NK-92 (cell line): ENCODE results near the gene TMEM91.

ENCODE experiments used
- DNase-seq: peaks from one replicate; lab custom pipeline; 2025; ENCODE audit not compliant: unreplicated experiment; lab: John Stamatoyannopoulos, UW

The TMEM91 gene

GRCh38 chr19:41409288-41409687 lies 33.0 kb downstream of the TMEM91 start:
- no peak for DNase-seq

- DNase-seq, result no peak
These were observed 34.2 kb downstream of the TMEM91 start for GRCh38 chr19:41410336-41411054.

DNA sequence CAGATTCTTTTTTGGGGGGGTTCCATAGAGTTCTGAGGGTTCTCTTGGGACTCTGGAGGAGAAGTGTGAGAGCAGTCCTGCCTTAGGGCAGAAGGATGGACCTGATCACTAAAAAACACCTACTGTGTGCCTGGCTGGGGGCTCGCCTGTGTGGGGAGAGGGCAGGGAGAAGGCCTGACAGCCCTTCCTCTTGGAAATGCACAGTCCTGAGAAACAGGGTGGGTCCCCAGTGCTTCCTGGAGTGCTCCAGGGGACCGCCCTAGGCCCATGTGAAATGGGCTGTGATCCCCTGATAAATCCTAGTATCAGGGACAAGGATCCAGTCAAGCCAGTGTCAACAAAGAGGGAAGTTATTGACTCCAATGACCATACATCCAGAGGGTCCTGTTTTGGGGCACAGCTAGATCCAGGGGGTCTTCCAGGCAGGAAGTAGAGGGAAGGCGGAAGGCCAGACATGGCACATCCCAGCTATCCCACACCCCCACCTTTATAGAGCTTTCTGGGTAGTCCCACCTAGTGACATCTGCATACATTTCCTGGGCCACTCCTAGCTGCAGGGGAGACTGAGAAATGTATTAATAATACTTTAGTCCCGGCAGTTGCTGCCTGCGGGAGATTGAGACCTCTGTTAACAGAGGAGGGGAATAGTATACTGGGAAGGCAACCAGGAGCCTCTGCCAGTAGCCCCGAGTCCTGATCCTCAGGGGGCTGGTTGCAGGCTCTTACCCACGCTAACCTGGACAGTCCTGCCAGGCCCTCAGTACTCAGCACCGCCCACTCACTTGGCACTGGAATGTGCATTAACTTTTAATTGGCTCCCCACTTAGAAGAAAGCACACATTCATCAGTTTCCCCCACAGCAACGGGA lies 35.0 kb downstream of the TMEM91 start:
- no peak for DNase-seq

DNA sequence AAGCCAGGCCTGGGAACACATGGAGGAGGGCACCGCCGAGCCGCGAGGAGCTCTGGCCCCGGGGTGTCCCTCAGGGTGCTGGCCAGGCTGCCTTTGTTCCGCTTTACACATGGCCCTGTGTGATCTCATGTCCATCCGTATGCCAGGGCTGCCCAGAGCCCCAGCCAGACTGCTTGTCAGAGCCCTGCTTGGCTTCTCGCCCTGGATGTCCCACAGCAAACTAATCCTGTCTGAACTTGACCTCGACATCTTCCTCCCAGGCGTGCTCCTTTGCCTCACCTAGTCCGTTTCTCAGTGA lies 35.6 kb downstream of the TMEM91 start:
- no peak for DNase-seq

GRCh38 chr19:41412953-41413352 lies 36.6 kb downstream of the TMEM91 start:
- DNase-seq, result no peak

DNA sequence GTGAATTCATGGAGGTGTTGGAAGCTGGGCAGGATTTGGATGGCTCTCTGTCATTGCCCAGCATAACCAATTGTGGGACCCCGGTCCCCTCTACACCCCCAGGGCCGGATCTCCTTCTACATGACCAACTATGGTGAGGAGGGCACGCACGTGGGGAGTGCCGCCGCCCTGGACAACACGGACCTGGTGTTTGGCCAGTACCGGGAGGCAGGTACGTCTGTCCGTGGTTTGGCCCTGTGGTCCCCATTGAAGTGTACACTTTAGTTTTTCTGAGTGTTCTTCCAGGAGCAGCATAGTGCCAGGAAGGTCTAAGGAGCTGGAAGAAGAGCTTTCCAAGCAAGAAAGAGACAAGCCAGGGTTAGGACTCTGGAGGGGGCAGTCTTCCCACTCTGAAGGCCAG lies 37.6 kb downstream of the TMEM91 start:
- DNase-seq, result no peak

GRCh38 chr19:41414461-41414860 lies 38.1 kb downstream of the TMEM91 start:
- no peak for DNase-seq

- DNase-seq, result no peak
These were observed 38.8 kb downstream of the TMEM91 start for GRCh38 chr19:41415154-41415571.

DNA sequence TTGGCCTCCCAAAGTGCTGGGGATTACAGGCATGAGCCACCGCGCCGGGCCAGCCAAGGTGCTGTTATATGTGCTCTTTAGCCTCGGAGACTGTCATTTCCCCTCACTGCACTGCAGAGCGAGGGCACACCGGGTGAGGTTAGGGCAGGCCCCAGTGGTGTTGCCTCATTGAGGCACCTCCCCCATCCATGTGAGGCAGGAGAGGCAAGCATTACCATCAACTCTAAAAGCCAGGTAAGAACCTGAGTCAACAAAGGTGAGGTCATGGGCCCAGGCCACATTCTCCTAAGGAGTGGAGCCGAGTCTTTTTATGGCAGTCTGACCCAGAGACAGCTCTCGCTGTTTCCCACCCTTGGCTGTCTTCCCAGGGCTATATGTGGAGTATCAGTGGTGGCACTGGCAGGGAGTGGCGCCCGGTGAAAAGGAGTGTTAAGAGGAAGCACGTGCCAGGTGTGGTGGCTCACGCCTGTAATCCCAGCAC lies 39.9 kb downstream of the TMEM91 start:
- DNase-seq, result no peak

DNA sequence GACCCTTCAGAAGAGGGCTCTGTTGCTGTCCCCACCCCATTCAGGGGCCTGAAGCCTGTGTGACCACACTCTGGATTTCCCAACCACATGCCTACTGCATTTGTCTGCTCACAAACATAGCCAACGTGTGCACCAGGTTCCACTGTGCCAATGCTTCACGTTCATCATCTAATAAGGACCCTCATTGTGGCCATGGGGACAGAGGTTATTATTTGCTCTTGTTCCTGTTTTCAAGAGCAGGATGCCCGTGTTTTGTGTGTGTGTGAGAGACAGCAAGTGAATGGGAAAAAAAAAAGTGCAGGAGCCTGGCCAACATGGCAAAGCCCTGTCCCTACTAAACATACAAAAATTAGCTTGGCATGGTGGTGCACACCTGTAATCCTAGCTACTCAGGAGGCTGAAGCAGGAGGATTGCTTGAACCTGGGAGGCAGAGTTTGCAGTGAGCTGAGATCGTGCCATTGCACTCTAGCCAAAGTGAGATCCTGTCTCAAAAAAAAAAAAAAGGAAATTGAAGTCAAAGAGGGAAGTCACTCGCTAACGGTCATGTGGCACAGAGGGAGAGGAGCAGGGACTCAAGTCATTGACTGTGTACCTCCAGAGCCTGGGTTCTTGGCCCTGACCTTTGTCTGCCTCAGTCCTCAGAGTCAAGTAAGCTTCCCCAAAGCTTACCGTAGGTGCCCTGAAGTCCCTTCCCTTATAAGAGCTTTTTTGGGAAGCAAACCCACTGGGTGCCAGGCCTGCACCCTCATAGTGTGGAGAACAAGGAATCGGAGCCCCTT lies 44.0 kb downstream of the TMEM91 start:
- DNase-seq, result no peak

- no peak for DNase-seq
These were observed 45.0 kb downstream of the TMEM91 start for GRCh38 chr19:41421314-41421713.

DNA sequence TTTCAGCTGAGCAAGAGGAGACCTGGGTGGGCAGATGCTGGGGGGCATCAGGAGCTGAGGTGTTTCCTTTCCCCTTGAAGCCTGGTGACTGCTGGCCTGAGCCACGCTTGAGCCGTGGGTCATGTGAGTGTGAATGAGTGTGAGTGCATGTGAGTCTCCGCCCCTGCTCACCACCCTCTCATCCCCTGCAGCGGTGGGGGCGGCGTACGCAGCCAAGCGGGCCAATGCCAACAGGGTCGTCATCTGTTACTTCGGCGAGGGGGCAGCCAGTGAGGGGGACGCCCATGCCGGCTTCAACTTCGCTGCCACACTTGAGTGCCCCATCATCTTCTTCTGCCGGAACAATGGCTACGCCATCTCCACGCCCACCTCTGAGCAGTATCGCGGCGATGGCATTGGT lies 45.6 kb downstream of the TMEM91 start:
- no peak for DNase-seq

DNA sequence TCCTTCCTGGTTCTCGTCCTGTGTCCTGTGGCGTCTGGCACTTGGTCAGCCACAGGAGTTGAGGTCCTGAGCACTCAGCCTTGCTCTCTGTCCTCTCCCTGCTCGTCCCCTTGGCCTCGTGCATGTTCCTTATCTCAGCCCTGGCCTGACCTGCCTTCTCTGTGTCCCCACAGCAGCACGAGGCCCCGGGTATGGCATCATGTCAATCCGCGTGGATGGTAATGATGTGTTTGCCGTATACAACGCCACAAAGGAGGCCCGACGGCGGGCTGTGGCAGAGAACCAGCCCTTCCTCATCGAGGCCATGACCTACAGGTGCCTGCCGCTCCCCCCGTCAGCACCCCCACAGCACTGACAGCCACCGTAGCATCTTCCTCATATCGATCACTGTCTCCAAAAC lies 46.1 kb downstream of the TMEM91 start:
- DNase-seq, result no peak

- no peak for DNase-seq
These were observed 46.6 kb downstream of the TMEM91 start for GRCh38 chr19:41422955-41423354.

GRCh38 chr19:41424335-41425173 lies 48.2 kb downstream of the TMEM91 start:
- no peak for DNase-seq

DNA sequence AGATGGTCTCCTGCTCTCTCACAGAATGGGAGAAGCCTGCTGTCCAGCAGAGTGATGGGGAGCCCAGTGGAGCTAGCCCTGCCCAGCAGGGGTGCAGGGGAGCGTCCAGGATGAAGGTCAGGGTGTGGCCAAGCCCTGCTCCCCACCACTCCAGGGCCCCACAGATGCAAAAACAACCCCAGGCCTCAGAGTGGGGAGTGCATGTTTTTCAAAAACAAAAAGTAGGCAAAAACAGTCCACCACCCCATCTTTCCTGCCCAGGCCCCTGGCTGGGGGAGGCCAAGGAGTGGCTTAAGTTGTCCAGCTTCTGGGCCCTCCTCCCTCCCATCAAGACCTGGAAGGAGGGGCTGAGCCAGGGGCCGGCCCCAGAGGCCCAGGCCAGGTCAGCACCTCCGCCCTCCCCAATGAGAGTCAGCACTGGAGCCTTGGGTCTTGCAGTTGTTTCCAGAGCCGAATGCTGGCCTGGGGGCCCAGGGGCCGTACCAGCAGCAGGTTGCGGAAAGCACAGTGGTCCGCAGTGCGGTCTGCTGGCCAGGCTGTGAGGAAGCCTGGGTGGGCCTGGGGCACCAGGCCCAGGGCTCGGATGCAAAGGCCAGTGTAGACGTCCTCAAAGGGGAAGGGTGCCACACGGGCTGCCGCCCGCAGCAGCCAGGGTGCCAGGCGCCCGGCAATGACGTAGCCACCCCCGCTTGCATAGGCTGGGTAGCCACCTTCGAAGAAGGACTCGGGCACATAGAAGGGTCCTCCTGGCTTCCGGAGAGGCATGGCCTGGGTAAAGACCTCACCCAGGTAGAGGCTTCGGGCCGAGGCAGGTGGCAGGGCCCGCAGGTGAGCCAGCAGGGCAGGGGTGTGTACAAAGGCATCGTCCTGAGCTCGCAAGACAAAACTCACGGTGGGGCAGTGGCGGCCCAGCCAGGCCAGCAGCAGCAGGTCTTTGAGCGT lies 49.1 kb downstream of the TMEM91 start:
- no peak for DNase-seq

GRCh38 chr19:41426116-41426841 lies 49.9 kb downstream of the TMEM91 start:
- DNase-seq, result no peak

DNA sequence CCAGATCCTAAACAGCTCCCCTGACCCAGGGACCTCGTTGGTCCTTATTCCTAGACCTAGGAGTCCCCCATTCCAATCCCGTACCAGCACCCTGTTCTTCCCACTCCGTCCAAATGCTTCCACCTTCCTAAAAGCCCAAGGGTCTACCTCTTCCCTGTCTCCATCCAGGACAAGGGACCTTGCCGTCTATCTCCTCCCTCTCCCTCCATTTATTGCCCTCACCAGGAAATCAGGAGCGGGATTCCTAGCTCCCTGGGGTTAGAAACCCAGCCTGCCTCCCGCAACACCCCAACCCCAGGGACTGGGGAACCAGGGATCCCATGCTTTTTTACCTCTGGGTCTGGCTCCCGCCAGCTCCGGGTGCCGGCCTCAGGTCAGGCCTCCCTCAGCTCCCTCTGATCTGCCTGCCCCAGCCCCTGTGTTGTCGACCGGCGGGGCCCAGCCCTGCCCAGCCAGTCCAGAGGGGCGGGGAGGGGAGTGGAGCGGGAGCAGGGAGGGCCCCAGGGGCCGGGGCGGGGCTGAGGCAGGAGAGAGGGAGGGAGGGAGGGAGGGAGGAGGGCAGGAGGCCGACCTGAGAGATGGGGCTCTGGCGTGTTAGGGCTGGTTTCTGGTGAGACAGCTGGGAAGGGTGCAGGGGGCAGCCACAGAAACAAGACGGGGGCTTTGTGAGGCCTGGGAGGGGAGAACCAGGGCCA lies 50.8 kb downstream of the TMEM91 start, which contains the start of gene B3GNT8:
Gene B3GNT8, minus strand, starts transcription at position 423 of the 695 bp plus-strand sequence. CDS start 596 bp downstream, outside the sequence.
- no peak for DNase-seq
